Panc1 (cell line): ENCODE results near the gene UQCRH. TPM values are rescaled to one million over a fixed set of nuclear protein-coding genes. Genes with fewer than 3 reads are reported as not detected.
A peak's percentile ranks its signal among the peaks of the same experiment; 100 is the strongest.

Source experiments
- ATAC-seq: fragments of 200-7000 bp; cut with Tn5 transposase; 2 replicates; pipeline ENCODE4 v1.9.1; 2020; ENCODE audit warnings: mild to moderate bottlenecking, moderate library complexity
- BruUV-seq: library from RNA; stranded (reverse); fragments of 400-500 nt; replicated peaks from 2 replicates; lab custom pipeline; 2021; lab: Mats Ljungman, UMichigan
- CTCF ChIA-PET: fragments of 300-600 bp; sonication (Branson Sonifier 250); formaldehyde crosslinking; loops from one replicate; lab custom pipeline; 2022; ENCODE audit warnings: antibody characterized with exemption; lab: Charles Lee
- POLR2A ChIA-PET: fragments of 300-600 bp; sonication (Branson Sonifier 250); formaldehyde crosslinking; loops from one replicate; lab custom pipeline; 2022; ENCODE audit warnings: antibody characterized with exemption; lab: Charles Lee
- DNase-seq: peaks from one replicate; pipeline ENCODE4 v3.0.0-alpha.2; 2010; ENCODE audit warnings: low read depth, low spot score
- H3K27ac ChIP-seq: 2 replicates; pipeline ENCODE4 v1.5.1; 2011; ENCODE audit warnings: mild to moderate bottlenecking, low read length, inconsistent platforms
- H3K27me3 ChIP-seq: fragments of 200-500 bp; sonication (Bioruptor generic); 2 replicates; pipeline ENCODE4 v1.6.0; 2014; ENCODE audit warnings: low read length, inconsistent platforms; ENCODE audit not compliant: control insufficient read depth, insufficient read depth
- H3K36me3 ChIP-seq: fragments of 200-500 bp; sonication (Bioruptor generic); 2 replicates; pipeline ENCODE4 v1.5.1; 2014; ENCODE audit warnings: inconsistent platforms, mild to moderate bottlenecking, low read length, moderate library complexity; ENCODE audit not compliant: control insufficient read depth, insufficient read depth
- H3K4me1 ChIP-seq: 2 replicates; pipeline ENCODE4 v1.5.1; 2011; ENCODE audit warnings: inconsistent platforms, mild to moderate bottlenecking, low read length, moderate library complexity; ENCODE audit not compliant: control insufficient read depth, insufficient read depth
- H3K4me3 ChIP-seq, 2 experiments: 2 replicates each; pipeline ENCODE4 v1.5.1; 2011 to 2012; ENCODE audit warnings: low read depth in 2 of 2, low read length in 2 of 2, mild to moderate bottlenecking in 2 of 2, inconsistent platforms in 1 of 2, moderate library complexity in 1 of 2
- H3K9me3 ChIP-seq: fragments of 200-500 bp; sonication (Bioruptor generic); 2 replicates; pipeline ENCODE4 v1.5.1; 2014; ENCODE audit warnings: low read depth, mild to moderate bottlenecking, inconsistent platforms, low read length, moderate library complexity; ENCODE audit not compliant: control insufficient read depth, insufficient read depth
- POLR2AphosphoS5 ChIP-seq: IDR thresholded peaks from 2 replicates; pipeline ENCODE4 v1.6.1; 2012; ENCODE audit warnings: mild to moderate bottlenecking, low read depth, low read length, moderate library complexity
- SIN3A ChIP-seq: IDR thresholded peaks from 2 replicates; pipeline ENCODE4 v1.6.1; 2012; ENCODE audit warnings: low read depth, mild to moderate bottlenecking, low read length, moderate library complexity, borderline replicate concordance; ENCODE audit not compliant: insufficient read depth
- TCF7L2 ChIP-seq: IDR thresholded peaks from 2 replicates; pipeline ENCODE4 v1.6.1; 2011; ENCODE audit warnings: mild to moderate bottlenecking, low read depth, low read length, inconsistent platforms
- in situ Hi-C: cut with HindIII; loops from 2 replicates; pipeline ENCODE4 v1.10.0; 2016; ENCODE audit warnings: low sequenced_read_pairs, low pct_unique_long_range_greater_than_20kb
- intact Hi-C: fragments of 100-400 bp; cut with micrococcal nuclease; formaldehyde crosslinking; loops from one replicate; pipeline ENCODE4 v1.10.0; 2022; ENCODE audit not compliant: unreplicated experiment
- total RNA-seq: library from RNA; stranded (reverse); gene quantifications from one replicate; pipeline ENCODE4 v1.2.1, GENCODE V29; 2021; ENCODE audit not compliant: unreplicated experiment
- TF ChIP-seq, protein P1 (sequence below), 2 experiments: IDR thresholded peaks; 2 replicates each; pipeline ENCODE4 v1.6.1; 2011 to 2012; ENCODE audit warnings: low read depth in 2 of 2, control low read depth in 1 of 2, low read length in 1 of 2, mild to moderate bottlenecking in 1 of 2, moderate library complexity in 1 of 2; ENCODE audit not compliant: insufficient read depth in 1 of 2
- TF ChIP-seq, protein P2 (sequence below): fragments of 450-650 bp; IDR thresholded peaks from 2 replicates; pipeline ENCODE4 v1.5.1; 2017; ENCODE audit warnings: mild to moderate bottlenecking

UQCRH gene
- total RNA-seq, 1 experiment from 2014 or later = 498 TPM

DNA sequence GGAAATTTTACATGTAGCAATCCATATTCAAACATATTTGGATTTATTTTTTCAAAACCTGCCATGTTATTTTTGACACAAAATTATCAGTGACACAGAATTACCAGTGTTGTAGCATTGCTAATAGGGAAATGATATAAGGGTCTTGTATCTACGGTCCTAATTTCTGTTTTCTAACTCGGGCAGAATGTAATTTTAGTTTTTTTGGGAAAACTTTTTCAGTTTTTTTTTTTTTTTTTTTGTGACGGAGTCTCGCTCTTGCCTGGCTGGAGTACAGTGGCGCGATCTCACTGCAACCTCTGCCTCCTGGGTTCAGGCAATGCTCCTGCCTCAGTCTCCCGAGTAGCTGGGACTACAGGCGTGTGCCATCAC is 2.6 kb downstream of the UQCRH start:
- Histone ChIP-seq H3K27ac (peak overlapping the region; percentile 72), H3K27me3 (no peaks in the 10 kb centered on the region), H3K4me3 (peak overlapping the region; percentile 88 to 100), H3K4me1 (peaks cover 16% of the 10 kb centered on the region; the same call in 1 of the 2 replicates), H3K36me3 (peaks cover 7% of the 10 kb centered on the region; the same call in 1 of the 2 replicates), H3K9me3 (no peaks in the 10 kb centered on the region)
- DNase-seq (no peak), ATAC-seq (no peak)
- CTCF ChIA-PET = no interaction called here
- POLR2A ChIA-PET = no interaction called here
- intact Hi-C loops (no loop called here), in situ Hi-C loops (no loop called here)
- TF ChIP-seq SIN3A (no peak), POLR2AphosphoS5 (no peak), TCF7L2 (no peak)
- TF ChIP-seq, protein P1, sequence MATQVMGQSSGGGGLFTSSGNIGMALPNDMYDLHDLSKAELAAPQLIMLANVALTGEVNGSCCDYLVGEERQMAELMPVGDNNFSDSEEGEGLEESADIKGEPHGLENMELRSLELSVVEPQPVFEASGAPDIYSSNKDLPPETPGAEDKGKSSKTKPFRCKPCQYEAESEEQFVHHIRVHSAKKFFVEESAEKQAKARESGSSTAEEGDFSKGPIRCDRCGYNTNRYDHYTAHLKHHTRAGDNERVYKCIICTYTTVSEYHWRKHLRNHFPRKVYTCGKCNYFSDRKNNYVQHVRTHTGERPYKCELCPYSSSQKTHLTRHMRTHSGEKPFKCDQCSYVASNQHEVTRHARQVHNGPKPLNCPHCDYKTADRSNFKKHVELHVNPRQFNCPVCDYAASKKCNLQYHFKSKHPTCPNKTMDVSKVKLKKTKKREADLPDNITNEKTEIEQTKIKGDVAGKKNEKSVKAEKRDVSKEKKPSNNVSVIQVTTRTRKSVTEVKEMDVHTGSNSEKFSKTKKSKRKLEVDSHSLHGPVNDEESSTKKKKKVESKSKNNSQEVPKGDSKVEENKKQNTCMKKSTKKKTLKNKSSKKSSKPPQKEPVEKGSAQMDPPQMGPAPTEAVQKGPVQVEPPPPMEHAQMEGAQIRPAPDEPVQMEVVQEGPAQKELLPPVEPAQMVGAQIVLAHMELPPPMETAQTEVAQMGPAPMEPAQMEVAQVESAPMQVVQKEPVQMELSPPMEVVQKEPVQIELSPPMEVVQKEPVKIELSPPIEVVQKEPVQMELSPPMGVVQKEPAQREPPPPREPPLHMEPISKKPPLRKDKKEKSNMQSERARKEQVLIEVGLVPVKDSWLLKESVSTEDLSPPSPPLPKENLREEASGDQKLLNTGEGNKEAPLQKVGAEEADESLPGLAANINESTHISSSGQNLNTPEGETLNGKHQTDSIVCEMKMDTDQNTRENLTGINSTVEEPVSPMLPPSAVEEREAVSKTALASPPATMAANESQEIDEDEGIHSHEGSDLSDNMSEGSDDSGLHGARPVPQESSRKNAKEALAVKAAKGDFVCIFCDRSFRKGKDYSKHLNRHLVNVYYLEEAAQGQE (IDR thresholded peaks at IDR 0.05; ENCODE audit: insufficient read depth in 1 of 2, low read depth in 2 of 2, low read length in 1 of 2) = no peak
- TF ChIP-seq, protein P2, sequence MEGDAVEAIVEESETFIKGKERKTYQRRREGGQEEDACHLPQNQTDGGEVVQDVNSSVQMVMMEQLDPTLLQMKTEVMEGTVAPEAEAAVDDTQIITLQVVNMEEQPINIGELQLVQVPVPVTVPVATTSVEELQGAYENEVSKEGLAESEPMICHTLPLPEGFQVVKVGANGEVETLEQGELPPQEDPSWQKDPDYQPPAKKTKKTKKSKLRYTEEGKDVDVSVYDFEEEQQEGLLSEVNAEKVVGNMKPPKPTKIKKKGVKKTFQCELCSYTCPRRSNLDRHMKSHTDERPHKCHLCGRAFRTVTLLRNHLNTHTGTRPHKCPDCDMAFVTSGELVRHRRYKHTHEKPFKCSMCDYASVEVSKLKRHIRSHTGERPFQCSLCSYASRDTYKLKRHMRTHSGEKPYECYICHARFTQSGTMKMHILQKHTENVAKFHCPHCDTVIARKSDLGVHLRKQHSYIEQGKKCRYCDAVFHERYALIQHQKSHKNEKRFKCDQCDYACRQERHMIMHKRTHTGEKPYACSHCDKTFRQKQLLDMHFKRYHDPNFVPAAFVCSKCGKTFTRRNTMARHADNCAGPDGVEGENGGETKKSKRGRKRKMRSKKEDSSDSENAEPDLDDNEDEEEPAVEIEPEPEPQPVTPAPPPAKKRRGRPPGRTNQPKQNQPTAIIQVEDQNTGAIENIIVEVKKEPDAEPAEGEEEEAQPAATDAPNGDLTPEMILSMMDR = no peak
- no TSS peak for BruUV-seq

DNA sequence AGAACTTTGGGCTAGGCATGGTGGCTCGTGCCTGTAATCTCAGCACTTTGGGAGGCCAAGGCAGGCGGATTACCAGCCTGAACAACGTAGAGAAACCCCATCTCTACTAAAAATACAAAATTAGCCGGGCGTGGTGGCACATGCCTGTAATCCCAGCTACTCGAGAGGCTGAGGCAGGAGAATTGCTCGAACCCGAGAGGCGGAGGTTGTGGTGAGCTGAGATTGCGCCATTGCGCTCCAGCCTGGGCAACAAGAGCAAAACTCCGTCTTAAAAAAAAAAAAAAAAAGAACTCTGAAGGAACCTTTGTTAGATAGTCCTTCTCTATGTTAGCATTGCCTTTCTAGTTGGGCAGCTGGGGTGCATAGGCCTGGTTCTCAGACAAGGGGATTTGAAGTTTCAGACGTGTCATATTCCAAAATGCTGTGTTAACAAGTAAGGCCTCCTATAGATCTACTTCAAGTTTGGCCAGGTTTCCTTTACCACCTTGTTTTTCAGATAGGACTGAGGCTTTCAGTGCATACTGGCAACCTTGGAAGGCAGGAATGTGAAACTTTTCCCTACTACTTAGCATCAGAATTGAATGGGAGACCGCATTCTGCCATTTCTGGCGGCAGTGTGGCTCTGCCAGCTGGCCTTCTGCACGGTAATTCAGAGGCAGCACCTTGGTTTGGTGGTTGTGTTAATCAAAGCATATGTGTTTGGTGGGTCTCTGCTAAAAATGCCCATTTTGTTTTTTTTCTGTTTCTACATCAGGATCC is 6.1 kb downstream of the UQCRH start:
- TF ChIP-seq SIN3A (no peak), TCF7L2 (no peak), POLR2AphosphoS5 (no peak)
- TF ChIP-seq, protein P2 = no peak
- TF ChIP-seq, protein P1 (IDR thresholded peaks at IDR 0.05; ENCODE audit: insufficient read depth in 1 of 2, low read depth in 2 of 2, low read length in 1 of 2) = no peak
- Histone ChIP-seq H3K27me3 (no peaks in the 10 kb centered on the region), H3K4me1 (peaks cover 14% of the 10 kb centered on the region; the same call in 1 of the 2 replicates), H3K4me3 (no peak overlapping the region), H3K27ac (no peak overlapping the region), H3K36me3 (peaks cover 6% of the 10 kb centered on the region), H3K9me3 (no peaks in the 10 kb centered on the region)
- DNase-seq (no peak), ATAC-seq (no peak)
- ChIA-PET POLR2A (no interaction called here), CTCF (no interaction called here)
- in situ Hi-C loops (no loop called here), intact Hi-C loops (no loop called here)
- no TSS peak for BruUV-seq
